Fibroblast of mammary gland (primary cell): ENCODE results near the gene CYP2W1.

Source experiments
- DNase-seq: peaks from one replicate; pipeline ENCODE4 v3.0.0-alpha.2; 2010; ENCODE audit warnings: low read depth
- H3K4me3 ChIP-seq: 2 replicates; pipeline ENCODE4 v1.5.1; 2011; ENCODE audit warnings: low read depth, mild to moderate bottlenecking, low read length, moderate library complexity; ENCODE audit not compliant: control insufficient read depth
- TF ChIP-seq, protein P1 (sequence below): conservative IDR thresholded peaks from 2 replicates; pipeline ENCODE4 v1.5.1; 2011; ENCODE audit warnings: low read depth, low read length, inconsistent platforms; ENCODE audit not compliant: control insufficient read depth, insufficient read depth

Gene CYP2W1

DNA sequence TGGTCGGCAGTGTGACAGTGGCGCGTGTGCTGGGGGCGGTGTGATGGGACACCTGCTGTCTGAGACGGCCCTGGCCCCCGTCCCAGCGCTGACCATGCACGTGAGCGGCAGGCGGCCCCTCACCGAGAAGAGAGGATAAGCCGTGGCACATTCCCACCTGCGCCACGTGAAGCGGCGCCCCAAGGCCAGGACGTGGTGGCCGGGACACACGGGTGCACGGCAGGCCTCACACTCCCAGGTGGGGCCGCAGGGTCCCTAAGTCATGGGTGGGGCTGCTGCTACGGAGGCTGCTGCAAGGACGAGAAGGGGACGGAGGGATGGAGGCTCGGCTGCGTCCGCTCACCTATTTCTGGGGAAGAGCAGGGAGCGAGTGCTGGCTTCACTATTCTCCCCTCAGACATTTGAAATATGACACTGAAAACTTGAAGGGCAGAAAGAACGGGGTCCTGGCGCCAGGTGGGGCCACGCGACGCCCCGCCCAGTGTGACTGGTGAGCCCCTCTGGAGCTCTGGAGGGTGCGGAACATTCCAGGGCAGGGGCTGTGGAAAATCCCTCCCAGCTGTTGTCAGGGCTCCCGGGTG is 7.5 kb downstream of the CYP2W1 start:
- TF ChIP-seq, protein P1, sequence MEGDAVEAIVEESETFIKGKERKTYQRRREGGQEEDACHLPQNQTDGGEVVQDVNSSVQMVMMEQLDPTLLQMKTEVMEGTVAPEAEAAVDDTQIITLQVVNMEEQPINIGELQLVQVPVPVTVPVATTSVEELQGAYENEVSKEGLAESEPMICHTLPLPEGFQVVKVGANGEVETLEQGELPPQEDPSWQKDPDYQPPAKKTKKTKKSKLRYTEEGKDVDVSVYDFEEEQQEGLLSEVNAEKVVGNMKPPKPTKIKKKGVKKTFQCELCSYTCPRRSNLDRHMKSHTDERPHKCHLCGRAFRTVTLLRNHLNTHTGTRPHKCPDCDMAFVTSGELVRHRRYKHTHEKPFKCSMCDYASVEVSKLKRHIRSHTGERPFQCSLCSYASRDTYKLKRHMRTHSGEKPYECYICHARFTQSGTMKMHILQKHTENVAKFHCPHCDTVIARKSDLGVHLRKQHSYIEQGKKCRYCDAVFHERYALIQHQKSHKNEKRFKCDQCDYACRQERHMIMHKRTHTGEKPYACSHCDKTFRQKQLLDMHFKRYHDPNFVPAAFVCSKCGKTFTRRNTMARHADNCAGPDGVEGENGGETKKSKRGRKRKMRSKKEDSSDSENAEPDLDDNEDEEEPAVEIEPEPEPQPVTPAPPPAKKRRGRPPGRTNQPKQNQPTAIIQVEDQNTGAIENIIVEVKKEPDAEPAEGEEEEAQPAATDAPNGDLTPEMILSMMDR: no peak
- no peak overlapping the region for H3K4me3 ChIP-seq
- no peak for DNase-seq

DNA sequence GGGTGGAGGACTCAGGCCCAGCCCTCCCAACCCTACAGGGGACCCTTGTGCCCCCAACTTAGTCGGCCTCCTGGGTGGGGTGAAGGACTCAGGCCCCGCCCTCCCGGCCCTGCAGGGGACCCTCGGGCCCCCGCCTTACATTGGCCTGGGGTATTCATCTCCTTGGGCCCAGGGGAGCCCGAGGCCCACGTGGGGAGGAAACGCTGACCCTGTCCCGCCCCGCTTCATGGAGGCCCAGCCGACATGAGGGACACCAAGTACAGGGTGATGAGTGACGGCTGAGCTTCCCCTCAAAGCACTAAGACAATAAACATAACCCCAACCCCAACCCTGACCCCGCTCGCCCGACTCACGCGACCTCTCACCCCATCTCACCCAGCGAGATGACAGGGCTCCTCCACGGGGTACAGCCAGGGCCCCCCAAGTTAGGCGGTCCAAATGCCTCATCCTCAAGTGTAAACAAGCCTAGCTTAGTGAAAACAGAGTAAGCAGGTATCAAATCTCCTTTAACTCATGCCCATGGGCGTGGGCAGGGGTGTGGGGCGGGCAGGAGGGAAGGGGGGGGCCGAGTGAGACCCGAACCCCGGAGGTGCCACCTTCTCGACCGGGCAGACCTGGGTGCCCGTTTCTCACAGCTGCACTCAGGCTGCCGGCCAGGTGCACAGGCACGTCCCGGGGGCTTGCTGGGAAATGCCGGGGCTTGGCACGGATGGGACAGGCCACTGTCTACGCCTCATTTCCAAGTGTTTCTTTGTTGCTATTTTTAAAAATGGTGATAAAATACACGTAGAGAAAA is 8.2 kb downstream of the CYP2W1 start:
- TF ChIP-seq, protein P1: no peak
- DNase-seq: no peak
- no peak overlapping the region for H3K4me3 ChIP-seq

DNA sequence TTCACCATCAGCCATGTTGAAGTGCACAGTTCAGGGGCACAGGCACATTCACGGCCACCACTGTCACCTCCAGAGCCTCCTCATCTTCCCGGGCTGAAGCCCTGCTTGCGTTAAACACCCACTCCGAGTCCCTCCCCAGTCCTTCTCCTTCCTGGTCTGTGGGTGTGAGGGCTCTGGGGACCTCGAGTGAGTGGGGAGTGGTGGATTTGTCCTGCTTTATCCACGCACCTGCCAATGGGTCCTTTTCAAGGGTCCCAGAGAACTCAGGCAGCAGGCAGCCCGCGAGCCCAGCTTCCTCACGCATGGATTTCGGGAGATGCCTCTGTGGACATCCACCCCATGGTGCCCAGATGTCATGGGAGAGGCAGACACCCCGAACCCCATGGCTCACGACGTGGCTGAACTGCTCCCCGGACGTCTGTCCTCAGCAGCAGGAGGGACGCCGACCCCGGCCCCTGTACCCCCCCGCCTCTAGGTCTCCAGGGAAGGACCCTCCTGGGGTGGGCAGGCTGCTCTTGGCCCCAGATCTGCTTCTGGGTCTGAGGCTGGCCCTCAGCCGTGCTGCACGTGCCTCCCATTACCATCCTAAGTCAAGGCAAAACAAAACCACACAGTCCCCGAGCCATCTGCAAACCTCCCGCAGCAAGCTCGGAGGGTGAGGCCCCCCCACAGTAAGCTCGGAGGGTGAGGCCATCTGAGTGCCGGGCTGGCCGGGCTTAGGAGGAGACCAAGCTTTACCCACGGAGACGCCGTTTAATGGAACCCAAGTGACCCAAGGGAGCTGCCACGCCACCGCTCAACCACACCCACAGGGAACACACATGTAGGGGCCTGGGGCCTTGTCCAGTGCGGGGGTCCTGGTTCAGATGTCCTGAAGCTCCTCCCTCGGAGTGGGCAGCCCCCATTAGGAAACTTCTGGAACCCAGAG is 9.0 kb downstream of the CYP2W1 start:
- no peak for DNase-seq
- TF ChIP-seq, protein P1: no peak
- no peak overlapping the region for H3K4me3 ChIP-seq

DNA sequence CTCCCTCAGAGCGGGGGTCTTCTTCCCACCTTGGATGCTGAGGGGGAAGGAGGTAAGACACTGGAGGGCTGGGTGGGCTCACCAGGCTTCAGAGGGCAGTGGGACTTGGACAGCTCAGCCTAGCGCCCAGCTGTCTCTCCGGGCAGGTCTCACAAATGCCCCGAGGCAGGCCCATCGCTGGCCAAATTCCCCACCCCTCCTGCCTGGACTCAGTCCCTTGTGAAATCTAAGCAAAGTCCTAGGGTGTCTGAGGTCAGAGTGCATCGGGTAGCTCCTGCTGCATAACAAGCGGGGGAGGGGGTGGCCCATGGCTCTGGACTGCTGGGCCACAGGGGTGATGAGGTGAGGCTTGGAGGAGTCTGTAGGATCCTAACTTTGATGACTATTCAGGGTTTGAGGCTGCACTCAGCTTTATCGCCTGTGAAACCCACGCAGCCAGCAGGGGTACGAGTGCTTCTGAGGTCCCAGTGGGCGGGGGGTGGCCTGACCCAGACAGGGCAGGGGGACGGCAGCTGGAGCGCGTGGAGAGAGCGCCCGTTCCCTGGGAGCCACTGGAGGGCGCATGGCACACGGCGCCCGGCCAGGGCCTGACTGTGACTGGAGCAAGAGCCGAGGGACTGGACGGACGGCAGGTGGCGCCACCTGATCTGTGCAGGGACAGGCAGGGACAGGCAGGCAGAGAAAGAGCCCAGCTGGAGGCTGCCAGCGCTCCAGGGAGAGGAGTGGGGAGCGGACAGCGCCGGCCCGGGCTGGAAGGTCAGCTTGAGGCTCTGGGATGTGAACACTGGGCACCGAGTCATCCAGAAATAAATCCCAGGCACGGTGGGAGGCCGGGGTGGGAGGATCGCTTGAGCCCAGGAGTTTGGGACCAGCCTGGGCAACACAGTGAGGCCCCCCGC is 10.0 kb downstream of the CYP2W1 start:
- H3K4me3 ChIP-seq: no peak overlapping the region
- peak; percentile 93 for DNase-seq
- TF ChIP-seq, protein P1: peak; percentile 93

DNA sequence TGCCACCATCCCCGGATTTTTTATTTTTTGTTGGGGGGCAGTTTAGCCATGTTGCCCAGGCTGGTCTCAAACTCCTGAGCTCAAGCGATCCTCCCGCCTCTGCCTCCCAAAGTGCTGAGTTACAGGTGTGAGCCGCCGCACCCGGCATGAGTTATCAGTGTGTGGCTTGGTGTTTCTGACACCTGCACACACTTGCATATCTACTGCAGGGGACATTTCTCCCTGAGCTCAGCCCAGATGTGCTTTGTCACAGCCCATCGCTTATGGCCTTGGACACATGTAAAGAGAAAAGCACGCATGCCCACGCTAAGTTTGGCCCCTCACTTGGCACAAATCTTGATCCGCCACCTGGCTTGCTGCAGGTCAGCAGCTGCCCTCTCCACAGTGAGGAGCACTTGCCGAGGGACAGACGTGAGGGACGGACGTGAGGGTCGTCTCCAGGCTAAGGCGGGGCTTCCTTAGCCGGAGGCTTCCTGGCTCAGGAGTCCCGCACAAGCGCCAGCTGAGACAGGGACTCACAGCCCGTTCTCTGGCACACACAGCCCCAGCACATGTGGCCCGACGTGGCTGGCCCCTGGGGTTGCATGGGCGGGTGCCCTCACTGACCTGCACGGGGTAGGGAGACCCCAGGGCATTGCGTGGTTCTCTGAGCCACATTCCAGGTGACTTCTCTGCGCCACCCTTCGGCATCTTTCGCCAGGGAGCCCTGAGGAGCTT is 11.8 kb downstream of the CYP2W1 start:
- DNase-seq: no peak
- H3K4me3 ChIP-seq: no peak overlapping the region
- TF ChIP-seq, protein P1: no peak
